SU-DHL-6 (cell line): ENCODE data around the gene ARHGAP10.

Experiments used
- H2AFZ ChIP-seq: fragments of 200-600 bp; sonication (generic); 2 replicates; pipeline ENCODE4 v1.6.1; 2014; ENCODE audit warnings: low read depth, mild to moderate bottlenecking, moderate library complexity, mixed read lengths, antibody characterized with exemption, low read length; ENCODE audit not compliant: severe bottlenecking
- H3F3A ChIP-seq: fragments of 200-600 bp; shearing (Covaris generic); 2 replicates; pipeline ENCODE4 v1.6.0; 2016; ENCODE audit warnings: antibody characterized with exemption, mild to moderate bottlenecking; ENCODE audit not compliant: insufficient read depth
- H3K27ac ChIP-seq: fragments of 200-600 bp; sonication (generic); 2 replicates; pipeline ENCODE4 v1.5.1; 2016; ENCODE audit warnings: low read depth, mild to moderate bottlenecking, low read length, moderate library complexity, mixed read lengths
- H3K27me3 ChIP-seq: fragments of 200-600 bp; sonication (generic), shearing (Covaris generic); 2 replicates; pipeline ENCODE4 v1.6.0; 2014; ENCODE audit warnings: mild to moderate bottlenecking, low read length
- H3K36me3 ChIP-seq: fragments of 200-600 bp; sonication (generic); 2 replicates; pipeline ENCODE4 v1.6.1; 2014; ENCODE audit warnings: mild to moderate bottlenecking, low read length, mixed read lengths
- H3K4me2 ChIP-seq: fragments of 300-600, 200-600 bp; shearing (Covaris generic), sonication (generic); 2 replicates; pipeline ENCODE4 v1.6.0; 2014; ENCODE audit warnings: low read length, low read depth, mild to moderate bottlenecking; ENCODE audit not compliant: poor library complexity, severe bottlenecking
- H3K4me3 ChIP-seq: fragments of 200-600 bp; sonication (generic); 2 replicates; pipeline ENCODE4 v1.5.1; 2014; ENCODE audit warnings: antibody characterized with exemption, low read length, mild to moderate bottlenecking, mixed read lengths; ENCODE audit not compliant: insufficient read depth, poor library complexity, severe bottlenecking
- H3K79me2 ChIP-seq: fragments of 200-600 bp; sonication (generic); 2 replicates; pipeline ENCODE4 v1.6.1; 2014; ENCODE audit warnings: mild to moderate bottlenecking, low read length, moderate library complexity; ENCODE audit not compliant: insufficient read depth
- H3K9ac ChIP-seq: fragments of 200-600 bp; sonication (generic); 2 replicates; pipeline ENCODE4 v1.7.0; 2014; ENCODE audit warnings: mild to moderate bottlenecking, low read length
- H3K9me2 ChIP-seq: fragments of 200-600 bp; sonication (generic); replicated peaks from 2 replicates; pipeline ENCODE4 v1.6.1; 2014; ENCODE audit warnings: low read length; ENCODE audit not compliant: insufficient read depth
- H3K9me3 ChIP-seq: fragments of 200-600 bp; sonication (generic); 2 replicates; pipeline ENCODE4 v1.6.1; 2014; ENCODE audit warnings: low read length, mixed read lengths; ENCODE audit not compliant: insufficient read depth
- H4K20me1 ChIP-seq: fragments of 200-600 bp; sonication (generic); 2 replicates; pipeline ENCODE4 v1.6.1; 2014; ENCODE audit warnings: low read depth, mild to moderate bottlenecking, antibody characterized with exemption, low read length, moderate library complexity, mixed read lengths
- CTCF ChIP-seq: fragments of 200-600 bp; sonication (generic); IDR thresholded peaks from one replicate; pipeline ENCODE4 v1.5.1; 2017; ENCODE audit warnings: antibody characterized with exemption, mild to moderate bottlenecking, low read length, moderate library complexity; ENCODE audit not compliant: insufficient read depth, poor library complexity, severe bottlenecking
- EZH2phosphoT487 ChIP-seq: fragments of 200-600 bp; sonication (generic), shearing (Covaris generic); conservative IDR thresholded peaks from 2 replicates; pipeline ENCODE4 v1.6.1; 2018; ENCODE audit warnings: mild to moderate bottlenecking, antibody characterized with exemption, low read length, moderate library complexity, mixed read lengths

ARHGAP10 gene

GRCh38 chr4:147928400-147928799, 196.5 kb downstream of the ARHGAP10 start:
- Histone ChIP-seq H3K27ac (no peak overlapping the region), H3K9me3 (no peaks in the 10 kb centered on the region), H3F3A (no peaks in the 10 kb centered on the region), H3K4me3 (no peak overlapping the region), H3K4me2 (no peak overlapping the region), H3K9me2 (no peaks in the 10 kb centered on the region), H3K36me3 (no peaks in the 10 kb centered on the region), H3K27me3 (no peaks in the 10 kb centered on the region), H3K79me2 (no peaks in the 10 kb centered on the region), H3K9ac (no peak overlapping the region), H4K20me1 (no peaks in the 10 kb centered on the region), H2AFZ (no peak overlapping the region)
- TF ChIP-seq CTCF (no peak), EZH2phosphoT487 (no peak)

GRCh38 chr4:147929746-147930145, 197.9 kb downstream of the ARHGAP10 start:
- no peaks in the 10 kb centered on the region for H3K9me2 ChIP-seq
- H3K27ac ChIP-seq: no peak overlapping the region
- H3K9me3 ChIP-seq: no peaks in the 10 kb centered on the region
- H3K4me3 ChIP-seq: no peak overlapping the region
- no peaks in the 10 kb centered on the region for H3K36me3 ChIP-seq
- no peaks in the 10 kb centered on the region for H3K79me2 ChIP-seq
- H3K4me2 ChIP-seq: no peak overlapping the region
- no peaks in the 10 kb centered on the region for H4K20me1 ChIP-seq
- no peaks in the 10 kb centered on the region for H3F3A ChIP-seq
- no peak for TF ChIP-seq CTCF
- TF ChIP-seq EZH2phosphoT487: no peak
- H3K27me3 ChIP-seq: no peaks in the 10 kb centered on the region
- no peak overlapping the region for H3K9ac ChIP-seq
- no peak overlapping the region for H2AFZ ChIP-seq

DNA sequence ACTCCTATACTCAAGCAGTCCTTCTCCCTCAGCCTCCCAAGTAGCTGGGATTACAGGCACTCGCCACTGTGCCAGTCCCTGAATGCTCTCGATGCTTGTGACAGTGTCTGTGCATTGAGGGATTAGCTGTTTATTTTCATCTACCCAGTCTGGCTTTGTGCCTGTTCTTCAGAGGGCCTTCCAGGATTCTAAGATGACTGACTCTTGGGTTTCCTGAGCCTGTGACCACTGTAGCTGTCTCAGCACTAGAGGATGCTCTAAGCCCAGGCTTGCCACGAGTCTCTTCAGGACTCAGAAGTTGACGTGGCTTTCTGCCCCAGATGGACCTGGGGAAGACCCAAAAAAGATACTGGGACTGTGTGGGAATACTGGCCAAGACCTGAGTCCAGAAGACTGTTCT, 201.4 kb downstream of the ARHGAP10 start:
- H3K36me3 ChIP-seq: no peaks in the 10 kb centered on the region
- no peaks in the 10 kb centered on the region for H3K27me3 ChIP-seq
- no peak overlapping the region for H3K4me2 ChIP-seq
- TF ChIP-seq EZH2phosphoT487 (no peak), CTCF (no peak)
- no peaks in the 10 kb centered on the region for H4K20me1 ChIP-seq
- H3K9me3 ChIP-seq: no peaks in the 10 kb centered on the region
- no peak overlapping the region for H3K27ac ChIP-seq
- H3K9ac ChIP-seq: no peak overlapping the region
- H3K4me3 ChIP-seq: no peak overlapping the region
- no peaks in the 10 kb centered on the region for H3K9me2 ChIP-seq
- H3K79me2 ChIP-seq: no peaks in the 10 kb centered on the region
- H3F3A ChIP-seq: no peaks in the 10 kb centered on the region
- no peak overlapping the region for H2AFZ ChIP-seq
